GM21423 (cell line): ENCODE data around the gene CEACAM1.
"Not testable (repeated sequence)": the region's sequence is repeated elsewhere in the genome, so short reads cannot be mapped to it uniquely, and the experiment has no call there.

Experiments used
- ATAC-seq: cut with Tn5 transposase; IDR thresholded peaks from one replicate; pipeline ENCODE4 v1.9.1; 2021; ENCODE audit warnings: mild to moderate bottlenecking, moderate library complexity; ENCODE audit not compliant: unreplicated experiment

The CEACAM1 gene

DNA sequence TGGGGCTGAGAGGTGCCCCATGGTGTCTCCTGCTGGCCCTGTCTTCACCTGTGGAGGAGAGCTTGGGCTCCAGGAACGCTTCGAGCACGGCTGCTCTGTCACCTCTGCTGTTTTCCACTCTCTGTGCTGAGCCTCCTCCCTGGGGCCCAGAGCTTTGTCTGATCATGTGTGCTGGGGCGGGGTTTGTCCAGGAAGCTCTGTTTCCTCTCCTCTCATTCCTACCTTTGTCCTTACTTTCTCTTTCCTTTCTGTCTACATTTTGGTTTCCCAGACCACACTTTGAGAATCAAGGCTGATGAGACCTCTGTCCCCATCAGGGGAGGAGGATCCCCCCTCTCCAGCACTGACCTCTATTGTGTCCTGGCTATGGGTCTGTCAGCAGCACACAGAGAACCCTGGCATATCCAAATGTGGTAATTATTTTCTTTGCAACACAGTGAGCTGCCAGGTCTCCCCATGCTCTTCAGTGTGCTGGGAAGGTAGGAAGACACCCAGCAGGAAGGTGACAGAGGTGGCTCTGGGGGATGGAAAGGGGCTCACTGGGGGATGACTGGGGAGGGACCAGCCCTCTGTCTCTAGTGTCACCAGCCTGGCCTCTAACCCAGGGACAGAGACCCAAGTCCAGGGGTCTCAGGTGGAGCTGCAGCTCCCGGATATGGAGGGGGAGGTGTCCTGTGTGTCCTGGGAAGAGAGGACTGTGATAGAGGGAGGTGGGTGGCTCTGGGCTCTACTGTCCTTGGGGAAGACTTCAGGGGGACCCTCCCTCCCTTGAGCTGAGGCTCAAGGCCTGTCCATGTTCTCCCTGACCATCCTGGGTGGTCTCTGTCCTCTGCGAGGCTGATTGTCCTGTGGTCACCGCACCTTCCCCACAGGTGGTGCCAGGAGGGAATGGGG is at the start of gene CEACAM1:
Gene CEACAM1 (minus strand): TSS at position 128 of the 894 bp plus-strand sequence. CDS start 107 bp downstream, at position 21.
- no peak for ATAC-seq

DNA sequence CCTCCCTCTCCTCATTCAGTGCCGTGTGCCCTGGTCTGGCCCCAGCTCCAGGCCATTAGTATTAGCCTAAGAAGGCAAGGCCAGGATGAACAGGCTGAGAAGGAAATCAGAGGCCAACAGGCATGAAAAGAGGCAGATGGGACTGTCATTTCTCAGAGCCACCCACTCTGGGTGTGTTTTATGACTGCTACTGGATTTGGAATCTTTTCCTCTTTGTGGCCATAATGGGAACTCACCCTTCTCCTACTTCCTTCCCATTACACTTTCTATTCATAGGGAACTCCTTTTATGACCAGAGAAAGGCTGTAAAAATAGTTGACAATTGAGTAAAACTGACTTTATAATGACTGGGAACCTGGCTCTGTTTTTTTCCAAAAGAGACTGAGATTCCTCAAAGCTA is 48.7 kb upstream of the CEACAM1 start:
- no peak for ATAC-seq

DNA sequence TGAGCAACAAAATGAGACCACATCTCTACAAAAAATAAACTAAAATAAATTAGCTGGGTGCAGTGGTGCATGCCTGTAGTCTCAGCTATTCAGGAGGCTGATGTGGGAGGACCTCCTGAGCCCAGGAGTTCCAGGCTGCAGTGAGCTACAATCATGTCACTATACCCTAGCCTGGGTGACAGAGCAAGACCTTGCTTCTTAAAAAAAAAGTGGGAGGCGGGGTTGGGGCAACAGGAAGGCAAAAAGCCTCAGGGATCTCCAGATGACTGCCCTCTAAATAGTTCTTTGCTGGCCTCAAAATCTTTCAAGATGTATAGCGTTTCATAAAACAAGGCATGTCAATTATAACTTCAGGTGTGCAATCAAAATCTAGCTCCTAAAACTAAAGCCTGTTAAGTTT is 48.0 kb upstream of the CEACAM1 start:
- no peak for ATAC-seq

DNA sequence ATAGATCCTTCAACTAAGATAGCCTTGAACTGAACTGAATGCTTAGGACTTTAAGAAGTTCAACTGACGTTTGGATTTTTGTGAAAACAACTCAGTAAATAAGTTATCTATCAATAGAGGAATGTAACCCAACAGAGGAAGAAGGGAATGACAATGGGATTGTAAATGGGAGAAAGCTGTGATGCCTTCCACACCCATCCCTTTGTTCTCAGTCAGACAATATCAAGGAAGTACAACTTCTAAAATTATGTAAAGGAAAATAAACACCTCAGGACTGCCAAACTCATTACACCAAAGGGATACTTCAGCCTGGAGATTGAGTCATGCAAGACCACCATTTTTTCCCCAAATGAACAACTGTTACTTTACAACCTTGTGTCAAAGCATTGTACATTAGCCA is 45.4 kb upstream of the CEACAM1 start:
- ATAC-seq = no peak

DNA sequence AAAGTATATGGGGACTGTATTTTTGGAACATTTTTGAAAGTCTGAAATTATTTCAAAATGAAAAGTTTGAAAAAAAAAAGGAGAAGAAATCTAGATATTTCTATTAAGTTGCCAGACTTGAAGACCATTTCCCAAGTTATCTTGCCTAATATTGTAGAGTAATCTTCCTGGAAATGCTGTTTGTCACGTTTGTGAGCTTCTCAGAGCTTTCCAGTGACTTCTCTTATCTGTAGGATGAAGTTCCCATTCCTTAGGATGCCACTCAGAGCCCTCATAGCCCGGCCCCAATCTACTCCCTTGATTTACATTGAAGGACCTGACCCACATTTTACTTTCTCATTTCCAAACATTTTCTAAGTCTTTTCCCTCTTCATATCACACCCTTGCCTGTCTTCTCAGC is 42.8 kb upstream of the CEACAM1 start:
- ATAC-seq = no peak

DNA sequence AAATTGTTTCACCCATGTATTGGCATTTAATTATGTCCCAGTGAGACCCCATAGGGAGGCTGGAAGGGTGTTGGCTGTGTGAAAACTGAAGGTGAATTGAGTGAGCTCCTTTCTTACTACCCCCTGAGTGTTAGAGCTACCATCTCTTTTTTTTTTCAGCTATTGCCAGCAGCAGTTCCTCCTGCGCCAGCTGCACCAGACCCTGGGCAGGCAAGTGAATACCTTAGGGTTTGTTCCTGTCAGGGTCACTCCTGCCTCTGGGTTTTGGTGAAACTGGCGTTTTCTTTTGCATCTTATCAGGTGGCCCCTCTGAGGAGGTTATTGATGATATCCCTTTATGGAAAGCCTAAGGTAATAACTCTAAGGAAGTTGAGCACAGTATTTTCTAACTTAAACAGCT is 40.9 kb upstream of the CEACAM1 start:
- ATAC-seq = no peak

DNA sequence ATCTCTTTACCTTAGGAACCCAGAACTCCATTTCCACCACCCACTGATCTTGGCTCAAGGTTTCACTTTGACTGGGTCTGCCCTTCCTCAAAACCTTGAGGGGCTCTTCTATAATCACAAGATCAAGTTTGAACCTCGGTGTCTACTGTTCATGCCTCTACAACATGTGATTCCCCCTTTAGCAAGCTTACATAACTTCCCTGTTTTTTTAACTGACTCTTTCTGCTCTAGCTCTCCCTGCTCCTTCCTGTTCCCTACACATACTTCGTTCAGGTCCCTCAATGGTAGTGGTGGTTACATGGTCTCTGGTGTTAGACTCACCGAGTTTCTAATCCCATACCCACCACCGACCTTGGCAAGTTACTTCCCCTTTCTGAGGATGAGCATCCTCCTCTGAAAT is 39.7 kb upstream of the CEACAM1 start:
- ATAC-seq = no peak

DNA sequence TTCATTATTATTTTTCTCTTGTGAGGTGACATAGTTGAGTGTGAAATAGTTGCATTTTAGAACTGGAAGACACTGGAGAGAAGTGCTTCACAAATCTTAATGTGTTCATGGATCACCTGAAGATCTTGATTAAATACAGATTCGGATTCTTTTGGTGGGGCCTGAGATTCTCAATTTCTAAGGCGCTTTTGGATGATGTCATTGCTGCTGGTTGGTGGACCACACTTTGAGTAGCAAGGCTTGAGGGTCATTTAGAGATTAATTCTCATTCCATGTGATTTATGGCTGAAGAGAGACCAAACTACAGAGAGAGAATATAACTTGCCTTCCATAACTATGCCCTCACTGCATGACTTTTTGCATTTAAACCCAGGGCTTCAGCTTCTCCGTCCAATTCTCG is 39.3 kb upstream of the CEACAM1 start:
- ATAC-seq = no peak

DNA sequence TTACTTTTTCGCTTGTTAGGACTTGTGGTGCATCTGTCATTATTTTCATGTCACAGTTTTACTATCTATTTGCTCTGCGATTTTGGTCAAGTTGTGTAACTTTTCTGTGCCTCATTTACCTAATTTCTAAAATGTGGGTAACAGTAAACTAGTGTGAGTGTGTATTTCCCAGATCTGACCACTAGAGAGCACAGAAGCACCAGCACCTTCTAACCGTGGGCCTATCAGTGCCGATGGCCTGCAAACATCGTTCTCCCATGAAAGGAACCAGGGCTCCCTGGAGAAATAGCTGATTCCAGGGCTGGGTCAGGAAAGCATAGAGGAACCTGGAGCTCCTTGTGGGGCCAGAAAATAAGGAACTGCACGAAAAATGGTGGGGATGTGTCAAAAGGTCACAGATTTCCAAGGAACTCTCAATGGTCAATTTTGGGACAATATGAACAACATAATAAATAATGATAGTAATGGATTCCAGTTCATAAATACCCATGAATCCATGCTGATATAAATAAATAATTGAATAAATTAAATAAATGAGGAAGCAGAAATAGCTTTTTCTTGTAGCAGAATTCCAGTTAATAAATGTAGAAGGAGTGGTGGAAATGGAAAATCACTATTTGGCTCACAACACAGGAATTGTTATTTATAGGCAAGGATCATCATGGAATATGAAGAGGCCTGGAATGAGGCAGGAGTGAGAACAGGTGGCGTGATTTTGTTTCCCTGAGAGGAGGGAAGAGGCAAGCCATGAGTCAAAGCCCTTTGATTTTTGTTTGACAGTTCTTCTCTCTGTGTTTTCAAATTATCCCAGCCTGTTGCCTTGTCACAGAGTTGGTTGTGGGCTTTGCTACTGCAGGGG is 35.3 kb upstream of the CEACAM1 start:
- ATAC-seq = no peak

DNA sequence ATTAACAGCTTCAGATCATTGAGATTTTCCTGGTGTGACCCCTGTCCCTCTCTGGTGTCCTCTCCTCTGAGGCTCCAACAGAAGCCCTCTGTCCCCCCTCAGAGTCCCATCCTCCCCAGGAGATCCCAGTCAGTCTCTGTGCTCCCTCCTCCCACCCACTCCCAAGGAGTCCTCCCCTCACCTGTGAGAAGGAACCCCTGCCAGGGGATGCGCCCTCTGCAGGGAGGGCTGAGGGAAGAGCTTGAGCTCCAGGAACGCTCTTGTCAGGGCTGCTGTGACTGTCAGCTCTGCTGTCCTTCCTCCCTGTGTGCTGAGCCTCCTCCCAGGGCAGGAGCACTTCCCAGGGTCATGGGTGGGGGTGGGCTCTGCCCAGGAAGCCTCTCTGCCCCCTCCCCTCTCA is 33.2 kb upstream of the CEACAM1 start:
- no peak for ATAC-seq

DNA sequence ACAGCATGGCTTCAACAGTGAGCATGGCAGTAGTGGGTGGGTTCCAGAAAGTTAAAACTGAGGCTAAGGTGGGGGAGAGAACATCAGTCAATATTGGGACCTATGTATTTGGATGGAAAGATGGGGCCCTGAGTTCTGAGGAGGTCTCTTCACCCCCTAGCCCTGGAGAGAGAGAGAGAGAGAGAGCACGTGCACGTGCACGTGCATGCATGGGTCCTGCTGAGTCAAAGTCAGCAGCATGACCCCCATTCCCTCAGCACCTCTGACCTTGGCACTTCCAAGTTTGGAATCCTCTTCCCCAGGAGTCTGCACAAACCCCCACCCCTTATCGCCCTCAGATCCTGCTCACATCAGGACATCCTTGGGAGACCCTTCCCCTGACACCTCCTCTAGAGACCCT is 32.5 kb upstream of the CEACAM1 start:
- ATAC-seq = no peak

DNA sequence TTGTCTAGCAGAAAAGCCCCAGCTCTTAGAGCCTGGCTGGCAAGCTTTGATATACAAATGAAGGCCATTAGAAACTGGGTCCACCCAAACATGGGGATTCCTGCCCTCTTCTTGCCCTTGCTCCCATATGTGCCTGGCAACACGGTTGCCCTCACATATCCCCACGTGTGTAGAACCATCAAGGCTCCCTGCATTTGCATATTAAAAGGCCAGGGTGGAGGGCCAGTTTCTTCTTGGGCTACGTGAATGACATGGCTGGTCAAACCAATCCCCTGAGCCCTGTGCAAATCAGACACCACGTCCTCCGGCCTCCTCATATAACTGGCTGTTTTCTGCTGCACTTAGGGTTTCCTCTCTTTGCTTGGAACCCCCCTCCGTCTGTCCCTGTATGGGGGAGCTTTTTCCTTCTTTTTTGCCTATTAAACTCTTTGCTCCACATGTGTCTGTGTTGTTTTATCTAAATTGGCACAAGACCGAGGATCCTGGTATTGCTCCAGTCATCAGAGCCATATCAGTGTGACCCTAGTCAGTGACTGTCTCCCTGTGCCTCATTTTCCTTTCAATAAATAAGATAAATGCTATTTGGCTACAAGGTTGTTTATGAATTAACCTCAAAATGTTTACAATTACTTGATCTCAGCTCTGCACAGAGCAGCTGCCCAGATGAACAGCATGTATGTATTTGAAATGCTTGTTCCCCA is 30.3 kb upstream of the CEACAM1 start:
- ATAC-seq = no peak

DNA sequence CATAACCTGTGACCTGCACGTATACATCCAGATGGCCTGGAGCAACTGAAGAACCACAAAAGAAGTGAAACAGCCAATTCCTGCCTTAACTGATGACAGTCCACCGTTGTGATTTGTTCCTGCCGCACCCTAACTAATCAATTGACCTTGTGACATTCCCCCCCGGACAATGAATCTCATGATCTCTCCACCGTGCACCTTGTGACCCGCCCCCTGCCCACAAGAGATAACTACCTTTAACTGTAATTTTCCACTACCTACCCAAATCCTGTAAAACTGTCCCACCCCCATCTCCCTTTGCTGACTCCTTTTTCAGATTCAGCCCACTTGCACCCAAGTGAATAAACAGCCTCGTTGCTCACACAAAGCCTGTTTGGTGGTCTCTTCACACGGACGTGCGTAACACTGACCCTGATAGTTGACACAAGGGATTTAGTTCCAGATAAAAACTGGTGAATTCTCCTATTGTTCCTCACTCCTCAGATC is 29.1 kb upstream of the CEACAM1 start:
- ATAC-seq = not testable (repeated sequence)

DNA sequence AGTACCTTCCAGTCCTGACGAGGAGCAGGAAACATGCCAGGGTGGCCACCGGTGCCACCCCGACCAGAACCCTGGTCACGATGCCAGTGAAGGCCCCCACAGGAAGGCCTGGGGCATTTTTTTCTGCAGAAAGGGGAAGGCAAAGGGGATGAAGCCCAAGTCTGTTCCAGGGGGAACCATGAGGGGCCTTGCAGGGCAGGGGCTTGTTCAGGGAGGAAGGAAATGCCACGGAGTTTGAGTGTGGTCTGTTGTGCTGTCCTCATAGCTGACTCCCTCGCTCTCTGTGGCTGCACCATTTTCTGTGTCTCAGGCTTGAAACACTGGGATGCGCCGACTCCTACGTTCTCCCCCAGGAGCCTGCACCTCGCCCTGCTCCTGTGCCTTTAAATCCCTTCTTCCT is 27.5 kb upstream of the CEACAM1 start:
- no peak for ATAC-seq

DNA sequence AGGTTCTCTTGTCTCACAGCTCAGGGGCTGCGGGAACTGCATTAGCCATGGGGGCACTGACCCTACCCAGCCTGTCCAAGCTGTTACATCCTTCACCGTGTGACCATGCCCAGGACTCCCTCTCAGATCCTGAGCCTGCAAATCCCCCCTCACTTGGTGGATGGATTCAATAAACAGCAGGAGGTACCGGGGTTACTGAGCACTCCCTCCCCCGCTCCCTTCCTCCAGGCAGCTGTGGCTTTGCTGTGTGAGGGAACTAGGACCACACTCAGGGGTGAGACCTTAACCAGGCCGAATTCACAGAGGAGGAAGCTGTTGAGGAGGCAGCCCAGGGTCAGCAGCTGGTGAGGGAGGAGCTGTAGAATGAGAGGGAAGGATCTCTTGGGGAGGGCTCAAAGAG is 27.0 kb upstream of the CEACAM1 start:
- ATAC-seq = no peak

DNA sequence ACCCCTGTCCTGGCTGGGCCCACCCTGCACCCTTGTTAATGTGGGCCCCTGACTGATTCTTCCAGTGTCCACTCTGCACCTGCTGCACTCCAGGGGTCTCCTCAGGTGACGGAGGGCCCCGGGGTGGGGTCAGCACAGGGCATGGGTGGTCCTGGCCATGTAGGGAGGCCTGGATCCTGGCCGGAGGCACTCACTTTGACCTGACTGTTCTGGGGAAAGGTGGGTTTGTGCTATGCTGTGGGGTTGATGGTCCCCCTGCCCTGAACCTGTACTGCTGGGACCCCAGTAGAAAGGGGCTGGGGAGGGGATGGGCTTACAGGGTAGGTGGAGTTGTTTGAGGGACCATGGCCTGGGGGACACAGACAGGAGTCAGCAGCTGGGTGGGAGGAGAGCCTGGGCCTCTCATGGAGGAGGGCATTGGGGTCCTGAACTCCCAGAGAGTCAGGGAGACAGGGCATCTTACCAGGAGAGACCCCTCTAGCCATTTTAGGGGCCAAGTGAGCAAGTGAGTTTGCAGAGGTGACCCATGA is 25.8 kb upstream of the CEACAM1 start:
- no peak for ATAC-seq

DNA sequence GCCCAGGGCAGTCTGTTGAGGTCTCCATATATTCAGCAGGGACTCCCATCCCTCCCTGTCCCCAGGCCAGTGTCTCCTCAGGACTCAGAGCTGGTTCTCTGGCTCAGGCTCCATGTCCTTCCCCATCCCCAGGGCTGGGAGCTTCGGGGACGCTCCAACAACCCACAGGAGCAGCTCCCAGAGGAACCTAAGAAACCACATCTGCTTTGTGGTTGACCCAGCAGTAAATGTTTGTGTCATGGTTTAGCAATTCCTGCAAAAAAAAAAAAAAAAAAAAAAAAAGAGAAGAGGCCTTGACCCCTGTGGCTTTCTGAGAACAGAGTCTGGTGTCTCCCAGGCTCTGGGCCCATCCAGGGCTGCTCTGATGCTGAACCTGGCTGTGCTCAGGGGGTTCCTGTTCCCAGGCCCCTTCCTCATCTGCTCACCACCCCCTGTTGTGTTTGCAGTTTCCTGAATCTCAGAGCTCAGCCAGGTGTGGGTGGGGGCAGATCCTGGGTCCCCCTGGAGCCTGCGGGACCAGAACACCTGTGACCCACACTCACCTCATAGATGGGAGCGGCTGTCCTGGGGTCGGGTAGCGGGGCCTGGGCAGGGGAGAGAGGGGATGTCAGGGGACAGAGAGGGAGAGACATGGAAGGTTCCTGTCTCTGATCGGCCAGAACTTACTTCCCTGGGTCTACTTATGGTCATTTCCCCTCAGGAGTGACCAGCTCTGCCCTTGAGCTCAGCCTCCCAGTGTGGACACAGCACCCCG is 25.2 kb upstream of the CEACAM1 start:
- no peak for ATAC-seq

DNA sequence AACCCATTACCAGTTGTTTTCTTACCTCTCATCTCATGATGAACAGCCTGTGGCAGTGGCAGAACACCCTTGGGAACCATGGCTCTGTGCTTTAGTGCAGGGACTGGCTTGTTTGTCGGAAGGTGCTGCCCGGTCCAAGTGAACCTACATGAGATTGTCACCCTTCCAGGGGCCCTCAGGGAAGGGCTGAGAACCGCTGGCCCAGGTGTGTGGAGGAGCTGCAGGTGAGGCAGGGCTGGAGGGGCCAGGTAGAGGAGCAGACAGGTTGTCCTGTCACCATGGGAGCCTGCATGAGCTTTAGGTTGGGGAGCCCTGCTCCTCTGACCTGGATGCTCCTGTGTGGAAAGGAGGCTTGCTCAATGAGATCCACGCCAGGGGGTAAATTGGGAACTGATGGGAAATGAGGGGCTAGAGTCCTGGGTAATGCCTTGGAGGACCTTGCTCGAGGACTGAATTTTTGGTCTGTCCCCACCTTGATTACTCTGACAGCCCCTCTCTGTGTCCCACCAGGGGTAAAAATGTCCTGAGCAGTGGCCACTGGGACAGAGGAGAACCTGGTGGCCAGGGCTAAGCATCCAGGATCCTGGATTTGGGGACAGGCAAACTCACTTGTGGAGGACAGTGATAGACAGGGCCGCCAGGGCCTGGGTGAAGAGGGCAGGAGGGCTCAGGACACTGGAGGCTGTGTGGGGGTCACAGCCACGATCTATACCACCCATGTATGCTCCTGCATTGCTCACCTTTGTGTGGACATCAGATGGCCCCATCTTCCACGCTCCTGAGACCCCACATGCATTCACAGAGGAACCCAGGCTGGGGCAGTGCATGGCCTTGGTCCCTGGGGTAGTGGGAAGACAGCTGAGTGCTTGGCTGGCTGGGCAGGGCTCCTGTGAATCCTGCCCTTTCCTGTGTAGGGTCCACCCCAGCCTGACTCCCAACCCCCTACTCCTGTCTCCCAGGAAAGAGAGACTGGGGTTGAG is 24.1 kb upstream of the CEACAM1 start:
- no peak for ATAC-seq

DNA sequence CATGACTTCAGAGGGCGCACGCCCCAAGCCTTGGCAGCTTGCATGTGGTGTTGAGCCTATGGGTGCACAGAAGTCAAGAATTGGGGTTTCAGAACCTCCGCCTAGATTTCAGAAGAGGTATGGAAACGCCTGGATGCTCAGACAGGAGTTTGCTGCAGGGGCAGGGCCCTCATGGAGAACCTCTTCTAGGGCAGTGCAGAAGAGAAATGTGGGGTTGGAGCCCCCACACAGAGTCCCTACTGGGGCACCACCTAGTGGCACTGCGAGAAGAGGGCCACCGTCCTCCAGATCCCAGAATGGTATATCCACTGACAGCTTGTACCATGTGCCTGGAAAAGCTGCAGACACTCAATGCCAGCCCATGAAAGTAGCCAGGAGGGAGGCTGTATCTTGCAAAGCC is 22.2 kb upstream of the CEACAM1 start:
- not testable (repeated sequence) for ATAC-seq
